Smooth muscle cell (in vitro differentiated cells): ENCODE data around the gene PHTF1. TPM values are rescaled to one million over a fixed set of nuclear protein-coding genes. Genes with fewer than 3 reads are reported as not detected.

Source experiments
- DNase-seq: peaks from one replicate; lab custom pipeline; 2025; ENCODE audit not compliant: unreplicated experiment; lab: John Stamatoyannopoulos, UW
- H2AFZ ChIP-seq: fragments of 200-600 bp; sonication (generic); 2 replicates; pipeline ENCODE4 v1.6.0; 2016; ENCODE audit warnings: antibody characterized with exemption, low read depth, mild to moderate bottlenecking
- H3F3A ChIP-seq: fragments of 200-600 bp; sonication (generic); 2 replicates; pipeline ENCODE4 v1.6.0; 2017; ENCODE audit warnings: antibody characterized with exemption, low read depth
- H3K27ac ChIP-seq: fragments of 200-600 bp; sonication (generic); 2 replicates; pipeline ENCODE4 v1.5.1; 2016; ENCODE audit warnings: low read depth, mild to moderate bottlenecking
- H3K27me3 ChIP-seq: fragments of 200-600 bp; sonication (generic); 2 replicates; pipeline ENCODE4 v1.6.1; 2016; ENCODE audit warnings: low read depth, mild to moderate bottlenecking
- H3K36me3 ChIP-seq: fragments of 200-600 bp; sonication (generic); 2 replicates; pipeline ENCODE4 v1.5.1; 2016; ENCODE audit warnings: low read depth
- H3K4me1 ChIP-seq: fragments of 200-600 bp; sonication (generic); 2 replicates; pipeline ENCODE4 v1.5.1; 2016; ENCODE audit warnings: low read depth
- H3K4me2 ChIP-seq: fragments of 200-600 bp; sonication (generic); 2 replicates; pipeline ENCODE4 v1.6.0; 2016; ENCODE audit warnings: mild to moderate bottlenecking
- H3K4me3 ChIP-seq: fragments of 200-600 bp; sonication (generic); 2 replicates; pipeline ENCODE4 v1.5.1; 2016; ENCODE audit warnings: mild to moderate bottlenecking
- H3K79me2 ChIP-seq: fragments of 200-600 bp; sonication (generic); 2 replicates; pipeline ENCODE4 v1.6.0; 2016; ENCODE audit warnings: low read depth, mild to moderate bottlenecking
- H3K9ac ChIP-seq: fragments of 200-600 bp; sonication (generic); 2 replicates; pipeline ENCODE4 v1.6.0; 2016; ENCODE audit warnings: low read depth
- H3K9me3 ChIP-seq: fragments of 200-600 bp; sonication (generic); replicated peaks from 2 replicates; pipeline ENCODE4 v1.5.1; 2016; ENCODE audit warnings: low read depth
- H4K20me1 ChIP-seq: fragments of 200-600 bp; sonication (generic); 2 replicates; pipeline ENCODE4 v1.6.0; 2016; ENCODE audit warnings: low read depth
- WGBS: methylation state at CpG from one replicate; pipeline ENCODE4 v1.1.7; 2016; ENCODE audit warnings: low lambda C conversion rate; 5-methylcytosine and 5-hydroxymethylcytosine counted together
- polyA plus RNA-seq: library from polyadenylated mRNA; unstranded; fragments of >200 nt; fragmentation: Nextera tagmentation; extraction: Ambion mirVana; gene quantifications from 2 replicates; pipeline ENCODE4 v1.2.1, GENCODE V29; 2016
- total RNA-seq: library from RNA; depleted of rRNA; stranded (reverse); fragments of >200 nt; gene quantifications from 2 replicates; pipeline ENCODE4 v1.2.3, GENCODE V29; 2014
- TF ChIP-seq, protein P1 (sequence below): fragments of 200-600 bp; sonication (generic); IDR thresholded peaks from 2 replicates; pipeline ENCODE4 v1.5.1; 2017; ENCODE audit warnings: borderline replicate concordance, mild to moderate bottlenecking, antibody characterized with exemption; ENCODE audit not compliant: insufficient read depth, poor library complexity, severe bottlenecking

PHTF1 gene
- total and polyA plus RNA-seq, 2 experiments from 2014 or later = 23.9 to 25.4 TPM

DNA sequence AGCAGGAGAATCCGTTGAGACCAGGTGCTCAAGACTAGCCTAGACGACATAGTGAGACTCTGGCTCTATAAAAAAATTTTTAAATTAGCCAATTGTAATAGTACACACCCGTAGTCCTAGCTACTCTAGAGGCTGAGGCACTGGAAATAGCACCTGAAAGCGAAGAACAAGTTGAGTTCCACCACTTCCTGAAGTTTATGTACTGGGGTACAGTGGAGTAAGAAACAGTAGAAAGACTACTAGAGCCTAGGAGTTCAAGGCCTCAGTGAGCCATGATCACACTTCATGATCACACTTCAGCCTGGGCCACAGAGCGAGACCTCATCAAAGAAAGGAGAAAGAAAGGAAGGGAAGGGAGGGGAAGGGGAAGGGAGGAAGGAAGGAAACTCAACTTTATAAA, 33.2 kb upstream of the PHTF1 start:
- 95% methylated on average over 5 of the region's 5 CpGs for WGBS
- no peaks in the 10 kb centered on the region for H3K27me3 ChIP-seq
- H2AFZ ChIP-seq = no peak overlapping the region
- no peaks in the 10 kb centered on the region for H3K9me3 ChIP-seq
- H3K9ac ChIP-seq = no peak overlapping the region
- no peaks in the 10 kb centered on the region for H3F3A ChIP-seq
- no peak overlapping the region for H3K4me2 ChIP-seq
- peaks cover 3% of the 10 kb centered on the region for H3K36me3 ChIP-seq
- no peak overlapping the region for H3K4me3 ChIP-seq
- TF ChIP-seq, protein P1, sequence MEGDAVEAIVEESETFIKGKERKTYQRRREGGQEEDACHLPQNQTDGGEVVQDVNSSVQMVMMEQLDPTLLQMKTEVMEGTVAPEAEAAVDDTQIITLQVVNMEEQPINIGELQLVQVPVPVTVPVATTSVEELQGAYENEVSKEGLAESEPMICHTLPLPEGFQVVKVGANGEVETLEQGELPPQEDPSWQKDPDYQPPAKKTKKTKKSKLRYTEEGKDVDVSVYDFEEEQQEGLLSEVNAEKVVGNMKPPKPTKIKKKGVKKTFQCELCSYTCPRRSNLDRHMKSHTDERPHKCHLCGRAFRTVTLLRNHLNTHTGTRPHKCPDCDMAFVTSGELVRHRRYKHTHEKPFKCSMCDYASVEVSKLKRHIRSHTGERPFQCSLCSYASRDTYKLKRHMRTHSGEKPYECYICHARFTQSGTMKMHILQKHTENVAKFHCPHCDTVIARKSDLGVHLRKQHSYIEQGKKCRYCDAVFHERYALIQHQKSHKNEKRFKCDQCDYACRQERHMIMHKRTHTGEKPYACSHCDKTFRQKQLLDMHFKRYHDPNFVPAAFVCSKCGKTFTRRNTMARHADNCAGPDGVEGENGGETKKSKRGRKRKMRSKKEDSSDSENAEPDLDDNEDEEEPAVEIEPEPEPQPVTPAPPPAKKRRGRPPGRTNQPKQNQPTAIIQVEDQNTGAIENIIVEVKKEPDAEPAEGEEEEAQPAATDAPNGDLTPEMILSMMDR = no peak
- peaks cover 35% of the 10 kb centered on the region for H3K79me2 ChIP-seq
- H3K4me1 ChIP-seq = no peaks in the 10 kb centered on the region
- DNase-seq = no peak
- H4K20me1 ChIP-seq = peaks cover 50% of the 10 kb centered on the region
- H3K27ac ChIP-seq = no peak overlapping the region

DNA sequence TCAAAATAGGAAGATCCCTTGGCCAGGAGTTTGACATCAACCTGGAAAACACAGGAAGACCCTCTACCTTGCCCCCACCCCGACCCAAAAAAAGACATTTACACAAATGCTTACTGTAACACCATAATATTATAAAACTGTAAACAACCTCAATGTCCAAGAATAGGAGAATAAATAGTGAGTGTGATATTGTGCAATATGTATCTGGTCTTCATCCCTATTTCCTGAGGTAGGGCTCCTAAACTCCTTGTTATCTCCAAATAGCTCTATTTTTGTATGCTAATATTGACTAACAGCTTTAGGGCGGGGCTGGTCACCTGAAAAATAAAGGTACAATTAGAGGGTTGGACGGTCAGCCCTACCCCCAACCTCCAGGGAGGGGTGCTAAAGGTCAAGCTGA, 29.5 kb upstream of the PHTF1 start:
- H3K9me3 ChIP-seq = no peaks in the 10 kb centered on the region
- H3K27me3 ChIP-seq = no peaks in the 10 kb centered on the region
- no peaks in the 10 kb centered on the region for H3K36me3 ChIP-seq
- H2AFZ ChIP-seq = no peak overlapping the region
- H3K27ac ChIP-seq = no peak overlapping the region
- H3F3A ChIP-seq = no peaks in the 10 kb centered on the region
- H3K4me1 ChIP-seq = peaks cover 1% of the 10 kb centered on the region
- H3K9ac ChIP-seq = no peak overlapping the region
- no peak for DNase-seq
- H3K4me2 ChIP-seq = no peak overlapping the region
- 92% methylated on average over 3 of the region's 3 CpGs for WGBS
- H3K4me3 ChIP-seq = no peak overlapping the region
- H3K79me2 ChIP-seq = peaks cover 62% of the 10 kb centered on the region
- TF ChIP-seq, protein P1 = no peak
- peaks cover 70% of the 10 kb centered on the region for H4K20me1 ChIP-seq

DNA sequence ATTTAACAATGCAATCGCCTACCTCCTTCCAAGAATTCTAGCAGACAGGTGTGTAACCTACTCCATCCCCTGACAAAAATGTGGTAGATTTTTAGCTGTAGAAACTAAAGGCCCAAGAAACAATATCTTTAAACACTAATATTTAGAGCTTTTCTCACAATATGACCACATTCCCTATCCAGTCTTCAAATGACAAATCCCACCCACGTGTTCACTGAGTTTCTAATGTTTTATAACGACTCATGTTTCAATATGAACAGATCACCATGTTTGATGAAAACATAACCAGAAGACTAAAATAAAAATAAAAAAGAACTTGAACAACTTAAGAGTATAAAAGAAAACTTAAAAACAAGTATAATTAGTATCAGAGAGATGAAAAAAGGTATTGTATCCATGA, 28.4 kb upstream of the PHTF1 start:
- H3K36me3 ChIP-seq = no peaks in the 10 kb centered on the region
- peaks cover 81% of the 10 kb centered on the region for H4K20me1 ChIP-seq
- H2AFZ ChIP-seq = no peak overlapping the region
- H3K9me3 ChIP-seq = no peaks in the 10 kb centered on the region
- peaks cover 70% of the 10 kb centered on the region for H3K79me2 ChIP-seq
- DNase-seq = no peak
- WGBS = 97% methylated on average over 3 of the region's 3 CpGs
- H3K4me3 ChIP-seq = no peak overlapping the region
- H3K4me1 ChIP-seq = peaks cover 8% of the 10 kb centered on the region
- no peaks in the 10 kb centered on the region for H3K27me3 ChIP-seq
- H3K9ac ChIP-seq = no peak overlapping the region
- no peak overlapping the region for H3K27ac ChIP-seq
- H3K4me2 ChIP-seq = no peak overlapping the region
- TF ChIP-seq, protein P1 = no peak
- H3F3A ChIP-seq = no peaks in the 10 kb centered on the region

DNA sequence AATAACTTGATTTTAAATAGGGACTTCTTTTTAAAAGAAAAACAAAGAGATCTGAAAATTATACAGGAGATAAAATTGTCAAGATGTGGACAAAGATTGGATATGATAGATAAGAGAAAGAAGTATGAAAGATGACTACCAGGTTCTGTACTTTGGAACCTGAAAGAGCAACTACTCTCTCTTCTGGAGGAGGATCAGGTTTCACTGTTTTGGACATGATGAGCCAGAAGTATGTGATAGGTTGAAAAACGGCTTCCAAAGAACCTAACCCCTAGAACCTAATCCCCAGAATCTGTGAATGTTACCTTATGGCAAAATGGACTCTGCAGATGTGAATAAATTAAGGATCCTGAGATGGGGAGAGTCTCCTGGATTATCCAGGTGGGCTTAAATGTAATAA, 26.8 kb upstream of the PHTF1 start:
- no peak overlapping the region for H3K4me3 ChIP-seq
- H3K27me3 ChIP-seq = no peaks in the 10 kb centered on the region
- no peaks in the 10 kb centered on the region for H3F3A ChIP-seq
- no peak overlapping the region for H3K4me2 ChIP-seq
- H3K79me2 ChIP-seq = peaks cover 86% of the 10 kb centered on the region
- H3K9me3 ChIP-seq = no peaks in the 10 kb centered on the region
- H3K4me1 ChIP-seq = peaks cover 9% of the 10 kb centered on the region
- H2AFZ ChIP-seq = no peak overlapping the region
- peaks cover 87% of the 10 kb centered on the region for H4K20me1 ChIP-seq
- H3K27ac ChIP-seq = no peak overlapping the region
- H3K9ac ChIP-seq = no peak overlapping the region
- H3K36me3 ChIP-seq = no peaks in the 10 kb centered on the region
- no peak for DNase-seq
- WGBS = 56% methylated on average over 1 of the region's 1 CpG
- TF ChIP-seq, protein P1 = no peak
